Fibroblast of peridontal ligament (primary cell): Measurements from ENCODE around the gene TGFB3.
"Not testable (repeated sequence)": the region's sequence is repeated elsewhere in the genome, so short reads cannot be mapped to it uniquely, and the experiment has no call there.

Source experiments
- DNase-seq: peaks from one replicate; pipeline ENCODE4 v3.0.0-alpha.2; 2010; ENCODE audit errors: extremely low read depth

TGFB3 gene

DNA sequence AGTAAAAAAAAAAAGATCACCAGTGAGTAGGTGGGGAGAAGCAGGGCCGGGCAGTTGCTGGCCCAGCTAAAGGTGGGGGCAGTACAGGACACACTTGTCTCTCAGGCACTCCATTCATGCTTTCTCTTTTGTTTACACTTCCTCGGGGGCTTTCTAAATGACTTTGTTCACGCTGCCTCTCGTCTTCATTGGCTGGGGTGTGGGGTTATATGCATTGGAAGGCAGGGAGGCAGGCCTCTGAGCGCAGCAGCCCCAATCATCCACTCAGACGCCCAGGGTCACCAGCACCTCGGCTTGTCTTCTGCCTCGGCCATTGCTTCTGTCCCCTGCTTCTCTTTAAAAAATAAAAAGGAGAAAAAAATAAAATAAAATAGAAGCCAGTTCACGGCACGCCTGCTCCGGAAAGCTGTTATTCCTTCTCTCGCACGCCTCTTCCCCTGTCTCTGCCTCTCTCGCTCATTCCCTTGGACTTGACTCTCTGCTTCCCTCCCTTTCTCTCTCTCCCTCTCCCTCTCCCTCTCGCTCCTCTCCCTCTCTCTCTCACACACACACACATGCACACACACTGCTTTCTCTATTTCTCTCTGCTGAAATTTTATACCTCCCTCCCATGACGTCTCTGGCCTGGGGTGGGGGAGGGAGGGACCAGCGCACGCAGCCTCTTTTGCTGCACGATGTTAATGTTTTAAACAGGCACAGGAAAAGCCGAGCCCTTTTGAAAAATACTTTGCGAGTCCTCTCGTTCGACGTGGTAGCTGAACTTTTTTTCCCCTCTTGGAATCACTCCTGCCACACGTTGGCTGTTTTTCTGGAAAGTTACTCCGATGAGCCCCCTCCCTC is at the start of gene TGFB3:
TGFB3 (minus strand) TSS at position 570 of the 840 bp plus-strand sequence. CDS start 1,102 bp downstream, outside the sequence.
- DNase-seq = peak; percentile 95

DNA sequence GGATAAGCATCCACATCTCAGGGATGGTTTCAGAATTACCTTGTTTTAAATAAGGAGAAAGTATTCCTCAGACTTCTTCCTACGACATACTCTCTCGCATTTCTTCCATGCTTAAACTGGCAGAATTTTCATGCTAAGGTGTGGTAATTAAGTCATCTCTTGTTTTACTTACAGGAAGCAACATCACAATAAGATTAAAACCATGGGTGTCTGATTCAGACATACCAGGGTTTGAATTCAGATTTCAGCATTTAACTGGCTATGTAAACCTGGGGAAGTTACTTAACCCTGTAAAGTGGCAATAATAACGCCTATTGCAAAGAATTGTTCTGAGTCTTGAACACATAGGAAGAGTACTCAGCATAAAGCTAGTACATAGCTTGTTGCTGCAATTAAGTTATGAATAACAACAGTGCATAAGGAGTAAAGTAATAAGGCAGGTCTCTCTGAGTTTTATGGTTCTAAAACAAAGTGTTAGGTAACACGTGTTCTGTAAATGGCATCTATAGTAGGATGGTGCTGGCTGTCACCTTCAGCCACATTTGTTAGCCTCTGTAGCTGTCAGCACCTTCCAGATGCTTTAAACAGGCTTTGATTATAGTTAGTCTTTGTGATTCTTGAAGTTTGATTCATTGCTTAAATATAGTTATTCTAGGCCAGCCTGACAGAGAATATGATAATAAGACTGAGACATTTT is 42.6 kb upstream of the TGFB3 start:
- DNase-seq = no peak

GRCh38 chr14:76023757-76024156 is 42.0 kb upstream of the TGFB3 start:
- DNase-seq = no peak

DNA sequence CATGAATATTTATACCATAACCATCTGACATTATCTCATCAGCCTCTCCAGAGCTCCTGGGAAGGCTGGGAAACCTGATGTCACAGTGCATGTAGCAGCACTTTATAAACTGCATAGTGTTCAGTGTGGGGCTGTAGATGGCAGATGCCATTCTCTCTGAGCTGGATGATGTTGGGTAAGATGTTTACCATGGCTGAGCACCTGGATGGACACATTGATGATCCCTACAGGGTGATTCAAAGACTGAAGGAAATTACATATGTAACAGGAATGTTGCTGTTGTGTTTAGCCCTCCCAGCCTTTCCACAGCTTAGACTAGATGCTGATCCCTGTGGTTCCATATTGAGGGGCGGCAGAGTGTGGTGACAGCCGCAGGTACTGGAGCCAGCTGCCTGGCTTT is 41.2 kb upstream of the TGFB3 start:
- DNase-seq = no peak

DNA sequence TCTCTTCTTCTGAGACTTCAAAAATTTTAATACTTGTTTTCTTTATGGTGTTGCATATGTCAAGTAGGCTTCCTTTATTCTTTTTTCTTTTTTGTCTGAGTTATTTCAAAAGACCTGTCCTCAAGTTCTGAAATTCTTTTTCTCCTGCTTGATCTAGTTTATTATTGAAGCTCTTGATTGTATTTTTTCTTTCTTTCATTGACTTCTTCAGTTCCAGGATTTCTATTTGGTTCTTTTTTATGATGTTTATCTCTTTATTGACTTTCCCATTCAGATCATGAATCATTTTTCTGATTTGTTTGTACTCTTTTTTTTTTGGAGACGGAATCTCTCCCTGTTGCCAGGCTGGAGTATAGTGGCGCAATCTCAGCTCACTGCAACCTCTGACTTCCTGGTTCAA is 37.9 kb upstream of the TGFB3 start:
- DNase-seq = no peak

DNA sequence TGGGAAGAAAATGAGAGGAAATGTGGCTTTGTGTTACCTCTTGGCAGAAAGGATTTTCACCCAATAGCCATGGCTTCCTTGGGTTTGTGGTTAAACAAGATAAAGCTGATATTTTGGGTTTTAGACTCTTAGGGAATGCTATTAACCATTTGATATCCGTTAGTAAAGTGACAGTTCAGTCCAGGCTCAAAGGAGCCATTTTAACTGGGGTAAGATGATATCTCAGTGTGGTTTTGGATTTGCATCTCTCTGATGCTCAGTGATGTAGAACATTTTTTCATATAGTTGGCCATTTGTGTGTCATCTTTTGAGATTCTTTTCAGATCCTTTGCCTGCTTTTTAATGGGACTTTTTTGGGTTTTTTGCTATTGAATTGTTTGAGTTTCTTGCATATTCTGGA is 33.9 kb upstream of the TGFB3 start:
- peak; percentile 46 for DNase-seq

- peak; percentile 57 for DNase-seq
Measured at GRCh38 chr14:76015191-76015590, 33.4 kb upstream of the TGFB3 start.

GRCh38 chr14:76012354-76012753 is 30.6 kb upstream of the TGFB3 start:
- DNase-seq = no peak

GRCh38 chr14:76011930-76012329 is 30.1 kb upstream of the TGFB3 start:
- no peak for DNase-seq

DNA sequence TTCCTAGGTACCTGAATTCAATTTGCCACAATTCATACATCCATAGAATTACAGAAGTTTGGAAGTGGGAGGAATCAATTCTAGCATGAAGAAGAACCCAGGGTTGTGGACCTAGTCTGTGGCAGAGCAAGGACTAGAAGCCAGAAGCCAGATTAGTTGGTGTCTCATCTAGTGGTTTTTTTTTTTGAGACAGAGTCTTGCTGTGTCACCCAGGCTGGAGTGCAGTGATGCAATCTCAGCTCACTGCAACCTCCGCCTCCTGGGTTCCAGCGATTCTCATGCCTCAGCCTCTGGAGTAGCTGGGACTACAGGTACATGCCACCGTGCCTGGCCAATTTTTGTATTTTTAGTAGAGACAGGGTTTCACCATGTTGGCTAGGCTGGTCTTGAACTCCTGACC is 27.8 kb upstream of the TGFB3 start:
- not testable (repeated sequence) for DNase-seq

- peak; percentile 46 for DNase-seq
Measured at GRCh38 chr14:76007852-76008251, 26.1 kb upstream of the TGFB3 start.

- no peak for DNase-seq
Measured at GRCh38 chr14:76007379-76007778, 25.6 kb upstream of the TGFB3 start.

DNA sequence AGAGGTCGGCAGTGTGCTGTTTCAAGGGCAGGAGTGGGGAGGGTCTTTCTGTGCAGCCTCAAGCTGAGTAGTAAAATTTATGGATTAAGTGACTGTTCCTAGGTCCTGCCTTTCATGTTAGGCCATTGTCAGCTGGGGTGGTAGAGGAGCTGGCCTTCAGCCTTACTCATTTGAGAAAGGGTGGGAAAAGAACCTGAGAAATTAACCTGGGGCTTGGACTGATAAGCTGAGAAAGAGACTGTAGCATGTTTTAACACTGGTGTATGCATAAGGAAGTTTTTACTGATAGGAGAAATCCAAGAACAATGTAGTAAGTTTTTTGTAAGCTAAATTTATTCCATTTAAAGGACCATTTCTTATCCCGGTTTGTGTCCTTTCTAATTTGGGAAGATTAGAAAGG is 24.5 kb upstream of the TGFB3 start:
- DNase-seq = no peak

- no peak for DNase-seq
Measured at GRCh38 chr14:76002383-76002782, 20.6 kb upstream of the TGFB3 start.

GRCh38 chr14:75999511-76000190 is 17.9 kb upstream of the TGFB3 start:
- no peak for DNase-seq

GRCh38 chr14:75996488-75996887 is 14.7 kb upstream of the TGFB3 start:
- no peak for DNase-seq

- peak; percentile 91 for DNase-seq
Measured at GRCh38 chr14:75995372-75996041, 13.7 kb upstream of the TGFB3 start.

DNA sequence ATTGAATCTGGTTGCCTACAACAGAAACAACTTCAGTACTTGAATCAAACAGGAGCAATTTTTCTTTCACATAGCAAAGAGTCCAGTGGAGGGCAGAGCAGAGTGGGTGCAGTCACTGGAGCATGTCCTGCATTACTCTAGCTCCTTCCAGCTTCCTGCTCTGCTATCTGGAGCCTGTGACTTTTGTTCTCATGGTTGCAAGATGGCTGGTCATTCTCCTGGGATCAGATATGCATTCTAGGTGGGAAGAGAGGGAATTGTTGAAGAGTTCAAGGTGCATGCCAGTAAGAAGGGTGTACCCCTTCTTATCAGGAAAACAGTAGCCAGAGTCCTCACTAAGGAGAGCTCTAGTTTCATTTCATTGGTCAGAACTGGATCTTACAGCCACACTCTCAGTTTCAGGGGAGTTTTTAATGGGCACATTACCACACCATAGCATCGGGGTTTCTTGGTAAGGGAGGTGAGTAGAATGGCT is 11.8 kb upstream of the TGFB3 start:
- DNase-seq = no peak

- DNase-seq = peak; percentile 58
Measured at GRCh38 chr14:75991753-75992152, 10.0 kb upstream of the TGFB3 start.

DNA sequence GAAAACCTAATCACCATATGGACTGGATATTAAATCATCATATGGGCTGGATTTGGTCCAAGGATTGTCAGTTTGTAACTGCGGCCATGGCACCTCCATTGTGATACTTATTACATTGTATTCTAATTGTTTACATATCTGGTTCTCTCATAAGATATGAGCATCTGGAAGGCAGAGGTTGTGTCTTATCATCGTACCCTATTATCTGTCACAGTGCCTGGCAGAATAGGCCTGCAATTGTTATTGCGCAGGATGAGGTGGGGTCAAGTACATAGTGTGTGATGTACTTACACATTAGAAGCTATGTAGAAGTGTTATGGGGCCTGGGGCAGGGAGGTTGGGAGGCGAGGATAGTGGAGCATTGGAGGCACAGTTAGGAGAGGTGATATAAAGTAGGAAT is 8.5 kb upstream of the TGFB3 start:
- DNase-seq = no peak

- peak; percentile 87 for DNase-seq
Measured at GRCh38 chr14:75989134-75989533, 7.3 kb upstream of the TGFB3 start.
